ENCODE measurements around the gene LUC7L3. TPM values are rescaled to one million over a fixed set of nuclear protein-coding genes. Genes with fewer than 3 reads are reported as not detected.
"Not testable (repeated sequence)": the region's sequence is repeated elsewhere in the genome, so short reads cannot be mapped to it uniquely, and the experiment has no call there.

The LUC7L3 gene, protein sequence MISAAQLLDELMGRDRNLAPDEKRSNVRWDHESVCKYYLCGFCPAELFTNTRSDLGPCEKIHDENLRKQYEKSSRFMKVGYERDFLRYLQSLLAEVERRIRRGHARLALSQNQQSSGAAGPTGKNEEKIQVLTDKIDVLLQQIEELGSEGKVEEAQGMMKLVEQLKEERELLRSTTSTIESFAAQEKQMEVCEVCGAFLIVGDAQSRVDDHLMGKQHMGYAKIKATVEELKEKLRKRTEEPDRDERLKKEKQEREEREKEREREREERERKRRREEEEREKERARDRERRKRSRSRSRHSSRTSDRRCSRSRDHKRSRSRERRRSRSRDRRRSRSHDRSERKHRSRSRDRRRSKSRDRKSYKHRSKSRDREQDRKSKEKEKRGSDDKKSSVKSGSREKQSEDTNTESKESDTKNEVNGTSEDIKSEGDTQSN
- 100 to 1,000 TPM; 191 to 632 (median 338) TPM for polyA plus RNA-seq (ENCODE audit: insufficient read length in 12 of 12)
- long read RNA-seq, donor 1, full-length matches to known transcripts, result 39 of 209 reads
- long read RNA-seq, donor 1, partial matches to known transcripts, result 170 of 209 reads
- long read RNA-seq, donor 1, other reads (novel, unspliced or antisense), result 0 of 209 reads
- long read RNA-seq, donor 2, full-length matches to known transcripts, result 14 of 54 reads
- long read RNA-seq, donor 2, partial matches to known transcripts, result 40 of 54 reads
- long read RNA-seq, donor 2, other reads (novel, unspliced or antisense), result 0 of 54 reads
- long read RNA-seq, donor 3, full-length matches to known transcripts, result 12 of 109 reads
- long read RNA-seq, donor 3, partial matches to known transcripts, result 97 of 109 reads
- long read RNA-seq, donor 3, other reads (novel, unspliced or antisense), result 0 of 109 reads
- long read RNA-seq, donor 4, transcript LUC7L3-213 (4 exons, 533 nt), result major isoform, 5 of 29 reads
- long read RNA-seq, donor 4, partial matches to known transcripts, result 20 of 29 reads
- long read RNA-seq, donor 4, other reads (novel, unspliced or antisense), result 0 of 29 reads
- long read RNA-seq, donor 5, full-length matches to known transcripts, result 45 of 143 reads
- long read RNA-seq, donor 5, partial matches to known transcripts, result 98 of 143 reads
- long read RNA-seq, donor 5, other reads (novel, unspliced or antisense), result 0 of 143 reads
- long read RNA-seq, donor 6, full-length matches to known transcripts, result 10 of 80 reads
- long read RNA-seq, donor 6, partial matches to known transcripts, result 70 of 80 reads
- long read RNA-seq, donor 6, other reads (novel, unspliced or antisense), result 0 of 80 reads
- long read RNA-seq, donor 7, full-length matches to known transcripts, result 13 of 72 reads
- long read RNA-seq, donor 7, partial matches to known transcripts, result 59 of 72 reads
- long read RNA-seq, donor 7, other reads (novel, unspliced or antisense), result 0 of 72 reads
- long read RNA-seq, donor 8, full-length matches to known transcripts, result 33 of 109 reads
- long read RNA-seq, donor 8, partial matches to known transcripts, result 76 of 109 reads
- long read RNA-seq, donor 8, other reads (novel, unspliced or antisense), result 0 of 109 reads
- long read RNA-seq, donor 9, full-length matches to known transcripts, result 12 of 46 reads
- long read RNA-seq, donor 9, partial matches to known transcripts, result 34 of 46 reads
- long read RNA-seq, donor 9, other reads (novel, unspliced or antisense), result 0 of 46 reads
- long read RNA-seq, donor 10, full-length matches to known transcripts, result 14 of 81 reads
- long read RNA-seq, donor 10, partial matches to known transcripts, result 61 of 81 reads
- long read RNA-seq, donor 10, other reads (novel, unspliced or antisense), result 6 of 81 reads
- long read RNA-seq, donor 11, full-length matches to known transcripts, result 22 of 111 reads
- long read RNA-seq, donor 11, partial matches to known transcripts, result 89 of 111 reads
- long read RNA-seq, donor 11, other reads (novel, unspliced or antisense), result 0 of 111 reads

- DNase-seq, result peak; percentile 95
These were observed at the start of gene LUC7L3 for GRCh38 chr17:50719144-50719923. TSS of gene LUC7L3 (plus strand) at chr17:50719603. CDS start at chr17:50719733, 130 bp downstream.

- no peak for DNase-seq
These were observed 47.3 kb upstream of the LUC7L3 start for GRCh38 chr17:50672071-50672470.

DNA sequence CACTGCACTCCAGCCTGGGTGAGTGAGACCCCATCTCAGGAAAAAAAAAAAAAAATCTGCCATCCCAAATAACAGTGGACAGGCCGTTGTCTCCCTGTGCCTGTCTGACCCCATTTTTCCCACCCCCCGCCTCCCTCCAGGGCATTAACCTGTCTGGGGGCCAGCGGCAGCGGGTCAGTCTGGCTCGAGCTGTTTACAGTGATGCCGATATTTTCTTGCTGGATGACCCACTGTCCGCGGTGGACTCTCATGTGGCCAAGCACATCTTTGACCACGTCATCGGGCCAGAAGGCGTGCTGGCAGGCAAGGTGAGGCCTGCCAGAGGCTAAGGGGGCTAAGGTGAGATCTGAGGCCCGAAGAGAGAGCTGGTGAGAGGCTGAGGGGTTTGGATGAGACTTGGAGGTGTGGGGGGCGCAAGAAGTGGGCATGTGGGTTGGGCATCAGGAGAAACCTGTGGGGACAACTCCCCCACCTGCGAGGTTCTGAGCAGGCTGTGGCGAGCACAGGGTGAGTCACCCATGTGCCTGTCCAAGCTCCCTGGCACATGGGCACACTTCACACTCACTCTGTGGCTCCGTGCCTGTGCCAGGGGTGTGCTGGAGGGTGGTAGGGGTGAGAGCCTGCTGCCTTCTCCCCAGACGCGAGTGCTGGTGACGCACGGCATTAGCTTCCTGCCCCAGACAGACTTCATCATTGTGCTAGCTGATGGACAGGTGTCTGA lies 46.4 kb upstream of the LUC7L3 start:
- no peak for DNase-seq

GRCh38 chr17:50675190-50675589 lies 44.2 kb upstream of the LUC7L3 start:
- DNase-seq, result no peak

GRCh38 chr17:50675627-50676026 lies 43.8 kb upstream of the LUC7L3 start:
- no peak for DNase-seq

GRCh38 chr17:50676065-50676975 lies 43.1 kb upstream of the LUC7L3 start:
- no peak for DNase-seq

- no peak for DNase-seq
These were observed 41.5 kb upstream of the LUC7L3 start for GRCh38 chr17:50677851-50678375.

DNA sequence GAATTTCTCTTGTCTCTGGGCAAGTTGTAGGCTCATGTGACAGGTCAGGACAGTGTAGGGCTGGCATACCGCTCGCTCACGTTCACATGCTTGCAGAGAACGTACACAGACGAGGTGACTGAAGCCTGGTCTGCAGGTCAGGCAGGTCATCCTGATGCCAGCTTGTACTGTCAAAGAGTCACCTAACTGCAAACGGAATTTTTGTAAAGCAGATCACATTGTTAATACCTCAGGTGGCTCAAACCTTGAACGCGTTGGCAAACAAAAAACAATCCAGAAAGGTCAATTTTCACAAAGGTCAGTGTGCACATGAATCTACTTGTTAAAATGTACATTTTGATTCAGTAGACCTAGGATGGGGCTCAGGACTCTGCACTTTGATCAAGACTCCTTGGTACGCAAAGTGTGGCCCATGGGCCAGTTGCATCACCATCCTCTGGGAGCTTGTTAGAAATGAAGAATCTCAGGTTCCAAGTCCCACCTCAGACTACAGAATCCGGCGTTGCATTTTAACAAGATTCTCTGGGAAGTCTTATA lies 40.3 kb upstream of the LUC7L3 start:
- no peak for DNase-seq

- no peak for DNase-seq
These were observed 39.3 kb upstream of the LUC7L3 start for GRCh38 chr17:50680126-50680525.

DNA sequence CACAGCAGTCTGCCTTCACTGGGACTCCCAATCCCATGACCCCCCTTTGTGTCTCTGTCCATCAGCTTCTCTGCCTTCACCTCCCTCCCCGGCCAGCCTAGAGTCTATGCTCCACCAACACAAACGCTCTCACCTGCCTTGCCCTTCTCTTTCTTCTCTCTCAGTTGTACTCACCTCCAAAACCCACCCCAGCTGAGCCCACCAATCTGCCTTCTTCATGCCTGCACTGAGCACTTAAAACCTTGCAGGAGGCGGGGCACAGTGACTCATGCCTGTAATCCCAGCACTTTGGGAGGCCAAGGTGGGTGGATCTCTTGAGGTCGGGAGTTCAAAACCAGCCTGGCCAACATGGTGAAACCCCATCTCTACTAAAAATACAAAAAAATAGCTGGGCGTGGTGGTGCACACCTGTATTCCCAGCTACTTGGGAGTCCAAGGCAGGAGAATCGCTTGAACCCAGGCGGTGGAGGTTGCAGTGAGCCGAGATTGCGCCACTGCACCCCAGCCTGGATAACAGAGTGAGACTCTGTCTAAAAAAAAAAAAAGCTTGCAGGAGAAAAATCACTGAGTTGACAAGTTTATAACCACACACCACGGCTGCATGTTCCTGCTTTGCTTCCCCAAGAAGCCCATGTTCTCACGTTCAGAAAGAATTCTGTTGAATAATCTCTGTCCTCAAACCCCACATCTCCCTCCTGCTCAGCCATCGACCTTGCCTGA lies 38.7 kb upstream of the LUC7L3 start:
- not testable (repeated sequence) for DNase-seq

GRCh38 chr17:50681263-50682200 lies 37.9 kb upstream of the LUC7L3 start:
- peak; percentile 84 for DNase-seq

DNA sequence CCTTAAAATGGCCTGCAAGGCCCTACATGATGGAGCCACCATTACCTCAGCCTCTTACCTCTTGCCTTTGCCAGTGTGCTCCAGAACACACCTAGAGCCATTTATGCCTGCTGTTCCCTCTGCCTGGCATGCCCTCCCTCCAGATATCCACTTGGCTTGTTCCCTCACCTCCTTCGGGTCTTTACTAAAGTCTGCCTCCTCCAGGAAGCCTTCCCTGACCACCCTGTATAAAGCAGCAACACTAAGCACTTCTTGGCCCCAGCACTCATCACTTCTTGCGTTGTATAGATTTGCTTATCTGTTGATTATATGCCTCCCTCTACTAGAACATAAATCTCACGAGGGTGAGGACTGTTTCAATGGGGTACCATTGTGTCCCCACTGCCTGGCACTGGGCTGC lies 37.0 kb upstream of the LUC7L3 start:
- DNase-seq, result no peak

- DNase-seq, result no peak
These were observed 36.5 kb upstream of the LUC7L3 start for GRCh38 chr17:50682938-50683337.

DNA sequence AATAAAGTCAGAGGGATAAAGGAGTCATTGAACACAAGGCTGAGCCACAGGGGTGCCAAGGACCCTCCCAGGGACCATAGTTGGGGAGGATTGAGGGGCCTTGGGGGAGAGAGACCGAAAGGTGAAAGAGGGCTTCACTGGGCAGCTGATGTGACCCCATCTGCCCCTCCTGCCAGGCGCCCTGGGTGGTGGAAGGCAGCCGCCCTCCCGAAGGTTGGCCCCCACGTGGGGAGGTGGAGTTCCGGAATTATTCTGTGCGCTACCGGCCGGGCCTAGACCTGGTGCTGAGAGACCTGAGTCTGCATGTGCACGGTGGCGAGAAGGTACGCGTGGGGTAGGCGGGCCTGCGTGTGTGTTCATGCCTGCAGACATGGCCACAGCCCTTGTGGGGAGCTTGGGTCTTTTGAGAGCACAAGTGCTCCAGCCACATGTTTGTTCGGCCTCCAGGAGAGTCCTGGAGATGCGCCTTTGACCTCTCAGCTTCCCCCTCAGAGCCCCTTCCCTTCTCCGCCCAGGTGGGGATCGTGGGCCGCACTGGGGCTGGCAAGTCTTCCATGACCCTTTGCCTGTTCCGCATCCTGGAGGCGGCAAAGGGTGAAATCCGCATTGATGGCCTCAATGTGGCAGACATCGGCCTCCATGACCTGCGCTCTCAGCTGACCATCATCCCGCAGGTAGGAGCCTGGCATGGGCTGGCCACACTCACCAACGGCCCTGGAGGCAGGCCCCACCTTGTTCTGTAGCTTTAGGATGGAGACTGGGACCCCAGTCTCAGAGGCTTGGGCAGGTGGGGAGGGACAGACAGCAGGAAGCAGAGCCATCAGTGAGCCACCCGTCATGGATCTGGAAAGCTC lies 35.7 kb upstream of the LUC7L3 start:
- DNase-seq, result no peak

DNA sequence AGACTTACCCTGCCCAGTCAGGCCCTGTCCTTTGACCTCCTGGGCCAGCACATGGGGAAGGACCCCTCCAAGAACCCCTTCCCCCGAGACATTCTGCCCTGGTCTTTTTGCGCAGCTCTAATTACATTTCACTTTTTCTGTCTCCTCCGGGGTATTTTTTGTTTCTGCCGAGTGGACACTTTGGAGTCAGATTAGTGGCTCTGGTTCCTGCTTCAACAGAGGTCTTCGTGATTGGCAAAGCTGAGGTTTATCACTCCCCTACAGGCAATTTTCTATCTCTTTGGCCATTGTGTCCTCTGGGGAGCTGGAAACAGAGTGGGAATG lies 35.2 kb upstream of the LUC7L3 start:
- no peak for DNase-seq

Measured in muscle of arm (tissue), 14 donors.